ENCODE measurements around the gene STK16. TPM values are rescaled to one million over a fixed set of nuclear protein-coding genes. Genes with fewer than 3 reads are reported as not detected.

The STK16 gene
- total and polyA plus RNA-seq, 2 of the 13 experiments (the other 11 are each of a cell fraction or from before 2014, with no cell fraction given), result 28.0 to 50.9 TPM

DNA sequence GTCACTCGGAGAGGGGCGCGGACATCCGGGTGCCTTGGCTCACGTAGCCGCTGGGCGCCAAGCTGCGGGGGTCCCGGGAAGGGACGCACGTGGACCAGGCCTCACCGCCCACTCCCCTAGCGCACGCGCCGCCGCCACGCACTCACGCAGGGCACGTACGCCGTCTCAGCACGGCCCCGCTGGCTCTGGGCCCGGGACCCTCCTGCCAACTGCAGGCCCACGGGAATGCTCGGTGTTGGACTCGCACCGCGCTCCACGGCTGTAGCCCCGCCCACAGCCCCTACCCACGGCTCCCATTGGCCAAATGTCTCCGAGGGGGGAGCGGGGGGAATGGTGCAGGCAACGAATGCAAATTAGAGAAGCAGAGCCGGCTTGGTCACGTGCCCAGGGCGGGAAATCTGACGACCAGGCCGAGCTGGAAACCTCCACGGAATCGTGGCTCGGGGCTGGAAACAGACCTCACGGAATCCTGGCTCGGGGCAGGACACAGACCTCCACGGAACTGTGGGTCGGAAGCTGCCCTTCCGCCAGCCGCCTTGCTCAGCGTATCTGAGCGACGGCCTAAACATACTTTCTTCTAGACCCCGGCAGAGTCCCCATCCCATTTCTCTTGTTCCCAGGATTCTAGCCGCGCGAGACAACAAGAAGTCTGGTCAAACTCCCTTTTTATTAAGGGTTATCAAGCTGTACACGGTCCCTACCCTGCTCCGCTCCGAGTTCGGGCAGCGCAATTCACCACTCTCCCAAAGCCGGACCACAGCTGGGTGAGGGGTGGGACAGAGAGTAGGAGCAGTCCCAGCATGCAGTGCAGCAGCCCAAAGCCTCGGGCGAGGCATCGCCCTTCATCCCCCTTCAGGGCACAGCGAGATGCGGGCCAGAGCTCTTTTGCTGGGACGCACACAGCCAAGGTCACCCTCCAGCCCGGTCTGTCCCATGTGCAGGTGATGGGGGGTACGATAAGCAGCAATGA is 26.3 kb upstream of the STK16 start, which contains the start of gene ABCB6 (continued):
- no peak for TF ChIP-seq LCORL (IDR thresholded peaks at IDR 0.05)
- peak; percentile 62; the same call in 1 of the 2 replicates for TF ChIP-seq LCORL (CRISPR knock-in tag; IDR thresholded peaks at IDR 0.05)
- peak; percentile 64; the same call in 1 of the 2 replicates for TF ChIP-seq MTF1 (CRISPR knock-in tag; IDR thresholded peaks at IDR 0.05)
- no peak for TF ChIP-seq ZNF280D (CRISPR knock-in tag; IDR thresholded peaks at IDR 0.05)
- peak; percentile 37; the same call in 1 of the 2 replicates for TF ChIP-seq NR2C2 (CRISPR knock-in tag; IDR thresholded peaks at IDR 0.05; ENCODE audit: borderline replicate concordance)
- peak; percentile 74; the same call in 1 of the 2 replicates for TF ChIP-seq ZNF546 (CRISPR knock-in tag; conservative IDR thresholded peaks at IDR 0.05)
- peak; percentile 98 for TF ChIP-seq REPIN1 (CRISPR knock-in tag; IDR thresholded peaks at IDR 0.05; ENCODE audit: borderline replicate concordance, low read depth)
- TF ChIP-seq HNRNPLL (IDR thresholded peaks at IDR 0.05; ENCODE audit: low read depth, low read length, poor library complexity, severe bottlenecking), result peak; percentile 84
- TF ChIP-seq ZFX (CRISPR knock-in tag; IDR thresholded peaks at IDR 0.05; ENCODE audit: low read depth), result peak; percentile 98
- TF ChIP-seq, protein P1, sequence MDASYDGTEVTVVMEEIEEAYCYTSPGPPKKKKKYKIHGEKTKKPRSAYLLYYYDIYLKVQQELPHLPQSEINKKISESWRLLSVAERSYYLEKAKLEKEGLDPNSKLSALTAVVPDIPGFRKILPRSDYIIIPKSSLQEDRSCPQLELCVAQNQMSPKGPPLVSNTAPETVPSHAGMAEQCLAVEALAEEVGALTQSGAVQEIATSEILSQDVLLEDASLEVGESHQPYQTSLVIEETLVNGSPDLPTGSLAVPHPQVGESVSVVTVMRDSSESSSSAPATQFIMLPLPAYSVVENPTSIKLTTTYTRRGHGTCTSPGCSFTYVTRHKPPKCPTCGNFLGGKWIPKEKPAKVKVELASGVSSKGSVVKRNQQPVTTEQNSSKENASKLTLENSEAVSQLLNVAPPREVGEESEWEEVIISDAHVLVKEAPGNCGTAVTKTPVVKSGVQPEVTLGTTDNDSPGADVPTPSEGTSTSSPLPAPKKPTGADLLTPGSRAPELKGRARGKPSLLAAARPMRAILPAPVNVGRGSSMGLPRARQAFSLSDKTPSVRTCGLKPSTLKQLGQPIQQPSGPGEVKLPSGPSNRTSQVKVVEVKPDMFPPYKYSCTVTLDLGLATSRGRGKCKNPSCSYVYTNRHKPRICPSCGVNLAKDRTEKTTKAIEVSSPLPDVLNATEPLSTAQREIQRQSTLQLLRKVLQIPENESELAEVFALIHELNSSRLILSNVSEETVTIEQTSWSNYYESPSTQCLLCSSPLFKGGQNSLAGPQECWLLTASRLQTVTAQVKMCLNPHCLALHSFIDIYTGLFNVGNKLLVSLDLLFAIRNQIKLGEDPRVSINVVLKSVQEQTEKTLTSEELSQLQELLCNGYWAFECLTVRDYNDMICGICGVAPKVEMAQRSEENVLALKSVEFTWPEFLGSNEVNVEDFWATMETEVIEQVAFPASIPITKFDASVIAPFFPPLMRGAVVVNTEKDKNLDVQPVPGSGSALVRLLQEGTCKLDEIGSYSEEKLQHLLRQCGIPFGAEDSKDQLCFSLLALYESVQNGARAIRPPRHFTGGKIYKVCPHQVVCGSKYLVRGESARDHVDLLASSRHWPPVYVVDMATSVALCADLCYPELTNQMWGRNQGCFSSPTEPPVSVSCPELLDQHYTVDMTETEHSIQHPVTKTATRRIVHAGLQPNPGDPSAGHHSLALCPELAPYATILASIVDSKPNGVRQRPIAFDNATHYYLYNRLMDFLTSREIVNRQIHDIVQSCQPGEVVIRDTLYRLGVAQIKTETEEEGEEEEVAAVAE (CRISPR knock-in tag; IDR thresholded peaks at IDR 0.05; ENCODE audit: borderline replicate concordance), result peak; percentile 92; the same call in 1 of the 2 replicates
- TF ChIP-seq, protein P2, sequence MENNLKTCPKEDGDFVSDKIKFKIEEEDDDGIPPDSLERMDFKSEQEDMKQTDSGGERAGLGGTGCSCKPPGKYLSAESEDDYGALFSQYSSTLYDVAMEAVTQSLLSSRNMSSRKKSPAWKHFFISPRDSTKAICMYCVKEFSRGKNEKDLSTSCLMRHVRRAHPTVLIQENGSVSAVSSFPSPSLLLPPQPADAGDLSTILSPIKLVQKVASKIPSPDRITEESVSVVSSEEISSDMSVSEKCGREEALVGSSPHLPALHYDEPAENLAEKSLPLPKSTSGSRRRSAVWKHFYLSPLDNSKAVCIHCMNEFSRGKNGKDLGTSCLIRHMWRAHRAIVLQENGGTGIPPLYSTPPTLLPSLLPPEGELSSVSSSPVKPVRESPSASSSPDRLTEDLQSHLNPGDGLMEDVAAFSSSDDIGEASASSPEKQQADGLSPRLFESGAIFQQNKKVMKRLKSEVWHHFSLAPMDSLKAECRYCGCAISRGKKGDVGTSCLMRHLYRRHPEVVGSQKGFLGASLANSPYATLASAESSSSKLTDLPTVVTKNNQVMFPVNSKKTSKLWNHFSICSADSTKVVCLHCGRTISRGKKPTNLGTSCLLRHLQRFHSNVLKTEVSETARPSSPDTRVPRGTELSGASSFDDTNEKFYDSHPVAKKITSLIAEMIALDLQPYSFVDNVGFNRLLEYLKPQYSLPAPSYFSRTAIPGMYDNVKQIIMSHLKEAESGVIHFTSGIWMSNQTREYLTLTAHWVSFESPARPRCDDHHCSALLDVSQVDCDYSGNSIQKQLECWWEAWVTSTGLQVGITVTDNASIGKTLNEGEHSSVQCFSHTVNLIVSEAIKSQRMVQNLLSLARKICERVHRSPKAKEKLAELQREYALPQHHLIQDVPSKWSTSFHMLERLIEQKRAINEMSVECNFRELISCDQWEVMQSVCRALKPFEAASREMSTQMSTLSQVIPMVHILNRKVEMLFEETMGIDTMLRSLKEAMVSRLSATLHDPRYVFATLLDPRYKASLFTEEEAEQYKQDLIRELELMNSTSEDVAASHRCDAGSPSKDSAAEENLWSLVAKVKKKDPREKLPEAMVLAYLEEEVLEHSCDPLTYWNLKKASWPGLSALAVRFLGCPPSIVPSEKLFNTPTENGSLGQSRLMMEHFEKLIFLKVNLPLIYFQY (CRISPR knock-in tag; IDR thresholded peaks at IDR 0.05; ENCODE audit: borderline replicate concordance), result peak; percentile 86
- 0 out of 2 replicates have a peak, but pooled peaks have one; percentile 12 for TF ChIP-seq FOXM1 (CRISPR knock-in tag; IDR thresholded peaks at IDR 0.05)
- peak; percentile 94 for TF ChIP-seq CERS6 (CRISPR knock-in tag; IDR thresholded peaks at IDR 0.05)
